A673 (cell line): Measurements from ENCODE around the gene NHS. TPM values are rescaled to one million over a fixed set of nuclear protein-coding genes. Genes with fewer than 3 reads are reported as not detected.

ENCODE experiments used
- BruUV-seq: library from RNA; stranded (reverse); fragments of 400-500 nt; replicated peaks from 2 replicates; lab custom pipeline; 2021; lab: Mats Ljungman, UMichigan
- CTCF ChIA-PET: fragments of 300-600 bp; sonication (Branson Sonifier 250); formaldehyde crosslinking; loops from one replicate; lab custom pipeline; 2022; ENCODE audit warnings: antibody characterized with exemption; lab: Charles Lee
- POLR2A ChIA-PET: fragments of 300-600 bp; sonication (Branson Sonifier 250); formaldehyde crosslinking; loops from one replicate; lab custom pipeline; 2022; ENCODE audit warnings: antibody characterized with exemption; ENCODE audit not compliant: low non-redundant PET; lab: Charles Lee
- DNase-seq: peaks from one replicate; pipeline ENCODE4 v3.0.0-alpha.2; 2015; ENCODE audit warnings: low spot score
- H3K27ac ChIP-seq: fragments of 200-600 bp; sonication (generic); 2 replicates; pipeline ENCODE4 v1.5.1; 2016; ENCODE audit warnings: mixed run types, low read depth, mild to moderate bottlenecking, mixed read lengths, antibody characterized with exemption, low read length; ENCODE audit not compliant: poor library complexity, severe bottlenecking
- H3K27me3 ChIP-seq: fragments of 200-600 bp; sonication (generic); replicated peaks from 2 replicates; pipeline ENCODE4 v1.6.1; 2017; ENCODE audit warnings: mixed run types, low read depth, mild to moderate bottlenecking, mixed read lengths, antibody characterized with exemption, low read length; ENCODE audit not compliant: insufficient read depth, poor library complexity
- H3K36me3 ChIP-seq: fragments of 200-600 bp; sonication (generic); 2 replicates; pipeline ENCODE4 v1.6.1; 2016; ENCODE audit warnings: mixed run types, mild to moderate bottlenecking, mixed read lengths, antibody characterized with exemption, low read length; ENCODE audit not compliant: insufficient read depth, poor library complexity, severe bottlenecking
- H3K4me1 ChIP-seq: fragments of 200-600 bp; sonication (generic); 2 replicates; pipeline ENCODE4 v1.6.1; 2017; ENCODE audit warnings: mixed run types, mild to moderate bottlenecking, mixed read lengths, antibody characterized with exemption, low read length; ENCODE audit not compliant: insufficient read depth, poor library complexity, severe bottlenecking
- H3K4me3 ChIP-seq: fragments of 200-600 bp; sonication (generic); 2 replicates; pipeline ENCODE4 v1.5.1; 2016; ENCODE audit warnings: low read depth, mixed run types, mild to moderate bottlenecking, mixed read lengths, low read length; ENCODE audit not compliant: poor library complexity, severe bottlenecking
- H3K9me3 ChIP-seq: fragments of 200-600 bp; sonication (generic); 2 replicates; pipeline ENCODE4 v1.6.1; 2016; ENCODE audit warnings: mixed run types, low read depth, mild to moderate bottlenecking, mixed read lengths, antibody characterized with exemption, low read length; ENCODE audit not compliant: poor library complexity, severe bottlenecking
- CTCF ChIP-seq: fragments of 300-800, 200-600 bp; sonication (generic); conservative IDR thresholded peaks from 2 replicates; pipeline ENCODE4 v1.5.1; 2017; ENCODE audit warnings: low read depth, mild to moderate bottlenecking, antibody characterized with exemption, low read length, moderate library complexity, mixed read lengths
- EZH2 ChIP-seq: fragments of 200-600 bp; sonication (generic); IDR thresholded peaks from 2 replicates; pipeline ENCODE4 v1.6.1; 2017; ENCODE audit warnings: borderline replicate concordance, low read depth, mild to moderate bottlenecking, mixed read lengths, antibody characterized with exemption, low read length; ENCODE audit not compliant: poor library complexity, severe bottlenecking
- intact Hi-C: fragments of 100-400 bp; cut with micrococcal nuclease; formaldehyde crosslinking; loops from one replicate; pipeline ENCODE4 v1.10.0; 2022; ENCODE audit not compliant: unreplicated experiment
- total RNA-seq: library from RNA; stranded (reverse); gene quantifications from 2 replicates; pipeline ENCODE4 v1.2.3, GENCODE V29; 2021

The NHS gene
- total RNA-seq, 1 experiment from 2014 or later, result 0.37 TPM

- no peak for DNase-seq
- Histone ChIP-seq H3K27me3 (peaks cover 14% of the 10 kb centered on the region), H3K9me3 (no peaks in the 10 kb centered on the region), H3K36me3 (no peaks in the 10 kb centered on the region), H3K4me3 (no peak overlapping the region), H3K4me1 (no peaks in the 10 kb centered on the region), H3K27ac (no peak overlapping the region)
- BruUV-seq, result no TSS peak
- TF ChIP-seq CTCF, result no peak
- no peak for TF ChIP-seq EZH2
- ChIA-PET POLR2A (no interaction called here), CTCF (no interaction called here)
- intact Hi-C loops, result no loop called here
Measured at GRCh38 chrX:17542123-17542522, 167.1 kb downstream of the NHS start.

- TF ChIP-seq CTCF (no peak), EZH2 (no peak)
- intact Hi-C loops, result no loop called here
- no peak for DNase-seq
- no peaks in the 10 kb centered on the region for H3K9me3 ChIP-seq
- no peak overlapping the region for H3K27ac ChIP-seq
- H3K36me3 ChIP-seq, result no peaks in the 10 kb centered on the region
- H3K4me1 ChIP-seq, result no peaks in the 10 kb centered on the region
- ChIA-PET CTCF (no interaction called here), POLR2A (no interaction called here)
- no TSS peak for BruUV-seq
- H3K4me3 ChIP-seq, result no peak overlapping the region
- H3K27me3 ChIP-seq, result peaks cover 14% of the 10 kb centered on the region
Measured at GRCh38 chrX:17544821-17545220, 169.8 kb downstream of the NHS start.

GRCh38 chrX:17546356-17546755 is 171.4 kb downstream of the NHS start:
- TF ChIP-seq CTCF, result no peak
- no peak for TF ChIP-seq EZH2
- ChIA-PET POLR2A (no interaction called here), CTCF (no interaction called here)

More at GRCh38 chrX:17546356-17546755, 171.4 kb downstream of the NHS start:
- Histone ChIP-seq H3K4me3 (no peak overlapping the region), H3K9me3 (no peaks in the 10 kb centered on the region), H3K36me3 (no peaks in the 10 kb centered on the region), H3K27me3 (peaks cover 14% of the 10 kb centered on the region), H3K27ac (no peak overlapping the region), H3K4me1 (no peaks in the 10 kb centered on the region)
- no TSS peak for BruUV-seq
- intact Hi-C loops, result no loop called here
- no peak for DNase-seq
